ENCODE measurements around the gene LPAR1.
A peak's percentile ranks its signal among the peaks of the same experiment; 100 is the strongest.

Gene LPAR1, protein sequence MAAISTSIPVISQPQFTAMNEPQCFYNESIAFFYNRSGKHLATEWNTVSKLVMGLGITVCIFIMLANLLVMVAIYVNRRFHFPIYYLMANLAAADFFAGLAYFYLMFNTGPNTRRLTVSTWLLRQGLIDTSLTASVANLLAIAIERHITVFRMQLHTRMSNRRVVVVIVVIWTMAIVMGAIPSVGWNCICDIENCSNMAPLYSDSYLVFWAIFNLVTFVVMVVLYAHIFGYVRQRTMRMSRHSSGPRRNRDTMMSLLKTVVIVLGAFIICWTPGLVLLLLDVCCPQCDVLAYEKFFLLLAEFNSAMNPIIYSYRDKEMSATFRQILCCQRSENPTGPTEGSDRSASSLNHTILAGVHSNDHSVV
- long read RNA-seq, result 0 reads

DNA sequence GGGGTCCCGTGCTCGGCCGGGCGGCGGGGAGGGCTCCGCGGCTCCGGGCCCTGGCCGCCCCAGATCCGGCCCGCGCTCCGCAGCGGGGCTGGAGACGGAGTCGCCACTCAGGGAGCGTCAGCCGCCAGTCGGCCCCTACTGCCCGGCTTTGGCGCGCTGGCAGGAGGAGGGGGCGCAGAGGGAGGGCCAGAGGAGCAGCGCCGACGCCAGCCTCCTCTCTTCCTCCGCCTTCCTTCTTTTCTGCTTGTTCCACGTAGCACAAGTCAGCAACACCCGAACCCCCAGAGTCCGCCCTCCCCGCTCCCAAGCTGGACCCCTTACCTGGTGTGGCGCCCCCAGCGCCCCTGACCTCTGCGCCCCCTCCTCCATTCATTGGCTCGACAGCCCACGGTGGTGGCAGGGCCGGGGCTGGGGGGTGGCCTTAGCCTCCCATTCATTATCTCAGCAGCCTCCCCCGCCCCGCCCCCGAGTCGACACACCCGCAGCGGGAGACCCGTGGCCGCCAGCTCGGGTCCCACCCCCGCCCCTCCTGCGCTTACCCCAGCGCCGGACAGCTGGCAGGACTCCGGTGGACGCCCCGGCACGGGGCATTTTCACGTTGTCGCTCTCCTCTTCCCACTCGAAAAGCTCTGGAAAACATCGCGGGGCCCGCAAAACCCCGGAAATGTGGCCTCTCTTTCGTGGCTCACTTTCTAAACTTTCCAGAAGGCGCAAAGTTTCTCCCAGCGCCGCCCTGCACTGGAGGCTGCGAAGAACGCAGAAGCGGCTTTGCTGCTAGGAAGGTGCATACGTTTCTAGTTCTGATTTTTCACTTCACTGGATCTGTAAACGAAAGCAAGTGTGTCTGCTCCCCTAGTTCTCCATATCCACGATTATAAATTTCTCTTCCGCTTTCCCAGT is at the start of gene LPAR1:
Gene LPAR1 (minus strand): TSS at position 140 of the 900 bp plus-strand sequence. CDS start 66,353 bp downstream, outside the sequence.
- Histone ChIP-seq H3K27me3 (ENCODE audit: insufficient read depth, poor library complexity, severe bottlenecking) (peaks cover 20% of the 10 kb centered on the region), H3K27ac (replicated peaks) (no peak within 1 kb of the TSS), H3K4me3 (replicated peaks; ENCODE audit: insufficient read depth, low read length) (peak within 1 kb of the TSS; percentile 51)
- TF ChIP-seq, protein P1, sequence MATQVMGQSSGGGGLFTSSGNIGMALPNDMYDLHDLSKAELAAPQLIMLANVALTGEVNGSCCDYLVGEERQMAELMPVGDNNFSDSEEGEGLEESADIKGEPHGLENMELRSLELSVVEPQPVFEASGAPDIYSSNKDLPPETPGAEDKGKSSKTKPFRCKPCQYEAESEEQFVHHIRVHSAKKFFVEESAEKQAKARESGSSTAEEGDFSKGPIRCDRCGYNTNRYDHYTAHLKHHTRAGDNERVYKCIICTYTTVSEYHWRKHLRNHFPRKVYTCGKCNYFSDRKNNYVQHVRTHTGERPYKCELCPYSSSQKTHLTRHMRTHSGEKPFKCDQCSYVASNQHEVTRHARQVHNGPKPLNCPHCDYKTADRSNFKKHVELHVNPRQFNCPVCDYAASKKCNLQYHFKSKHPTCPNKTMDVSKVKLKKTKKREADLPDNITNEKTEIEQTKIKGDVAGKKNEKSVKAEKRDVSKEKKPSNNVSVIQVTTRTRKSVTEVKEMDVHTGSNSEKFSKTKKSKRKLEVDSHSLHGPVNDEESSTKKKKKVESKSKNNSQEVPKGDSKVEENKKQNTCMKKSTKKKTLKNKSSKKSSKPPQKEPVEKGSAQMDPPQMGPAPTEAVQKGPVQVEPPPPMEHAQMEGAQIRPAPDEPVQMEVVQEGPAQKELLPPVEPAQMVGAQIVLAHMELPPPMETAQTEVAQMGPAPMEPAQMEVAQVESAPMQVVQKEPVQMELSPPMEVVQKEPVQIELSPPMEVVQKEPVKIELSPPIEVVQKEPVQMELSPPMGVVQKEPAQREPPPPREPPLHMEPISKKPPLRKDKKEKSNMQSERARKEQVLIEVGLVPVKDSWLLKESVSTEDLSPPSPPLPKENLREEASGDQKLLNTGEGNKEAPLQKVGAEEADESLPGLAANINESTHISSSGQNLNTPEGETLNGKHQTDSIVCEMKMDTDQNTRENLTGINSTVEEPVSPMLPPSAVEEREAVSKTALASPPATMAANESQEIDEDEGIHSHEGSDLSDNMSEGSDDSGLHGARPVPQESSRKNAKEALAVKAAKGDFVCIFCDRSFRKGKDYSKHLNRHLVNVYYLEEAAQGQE (IDR thresholded peaks at IDR 0.05; ENCODE audit: insufficient replicate concordance, low read depth), result no peak
- TF ChIP-seq SPI1 (IDR thresholded peaks at IDR 0.05; ENCODE audit: borderline replicate concordance, low read depth) (no peak), POLR2AphosphoS5 (IDR thresholded peaks at IDR 0.05; ENCODE audit: low read depth) (no peak), GABPA (IDR thresholded peaks at IDR 0.05; ENCODE audit: low read depth) (no peak)
- no peak for DNase-seq (ENCODE audit: low read depth in 1 of 2, low spot score in 1 of 2)

DNA sequence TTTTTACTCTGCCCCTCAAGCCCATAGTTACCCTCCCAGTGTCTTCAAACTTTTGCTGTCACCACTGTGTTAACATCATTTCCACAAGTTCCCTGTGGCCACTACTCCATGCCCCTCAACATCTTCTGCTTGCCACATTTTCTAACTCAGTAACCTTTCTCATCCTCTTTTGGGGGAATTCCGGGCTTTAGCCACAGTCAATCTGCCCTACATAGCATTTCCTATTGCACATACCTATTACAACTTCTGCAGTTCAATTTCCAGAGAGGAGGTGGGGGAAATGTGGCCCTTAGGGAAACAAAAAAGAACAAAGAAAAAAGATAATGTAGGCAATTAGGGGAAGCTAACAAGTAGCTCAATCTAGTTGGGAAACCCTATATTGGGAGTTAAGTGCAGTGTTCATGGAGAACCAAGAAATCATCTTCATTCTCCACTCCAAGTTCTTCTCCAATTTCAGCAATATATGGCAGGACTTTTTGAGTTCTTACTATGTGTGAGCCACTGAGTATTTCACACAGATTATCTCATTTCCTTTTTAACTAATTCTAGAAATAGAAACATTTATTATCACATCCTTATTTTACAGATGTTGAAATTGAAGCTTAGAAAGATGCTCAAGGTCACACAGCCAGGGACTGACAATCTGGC is 40.2 kb upstream of the LPAR1 start:
- no peaks in the 10 kb centered on the region for H3K27me3 ChIP-seq (ENCODE audit: insufficient read depth, poor library complexity, severe bottlenecking)
- DNase-seq (ENCODE audit: low read depth in 1 of 2, low spot score in 1 of 2), result peak in 1 of 2 experiments; percentile 17
- TF ChIP-seq GABPA (IDR thresholded peaks at IDR 0.05; ENCODE audit: low read depth) (no peak), POLR2AphosphoS5 (IDR thresholded peaks at IDR 0.05; ENCODE audit: low read depth) (no peak), SPI1 (IDR thresholded peaks at IDR 0.05; ENCODE audit: borderline replicate concordance, low read depth) (no peak)
- TF ChIP-seq, protein P2, sequence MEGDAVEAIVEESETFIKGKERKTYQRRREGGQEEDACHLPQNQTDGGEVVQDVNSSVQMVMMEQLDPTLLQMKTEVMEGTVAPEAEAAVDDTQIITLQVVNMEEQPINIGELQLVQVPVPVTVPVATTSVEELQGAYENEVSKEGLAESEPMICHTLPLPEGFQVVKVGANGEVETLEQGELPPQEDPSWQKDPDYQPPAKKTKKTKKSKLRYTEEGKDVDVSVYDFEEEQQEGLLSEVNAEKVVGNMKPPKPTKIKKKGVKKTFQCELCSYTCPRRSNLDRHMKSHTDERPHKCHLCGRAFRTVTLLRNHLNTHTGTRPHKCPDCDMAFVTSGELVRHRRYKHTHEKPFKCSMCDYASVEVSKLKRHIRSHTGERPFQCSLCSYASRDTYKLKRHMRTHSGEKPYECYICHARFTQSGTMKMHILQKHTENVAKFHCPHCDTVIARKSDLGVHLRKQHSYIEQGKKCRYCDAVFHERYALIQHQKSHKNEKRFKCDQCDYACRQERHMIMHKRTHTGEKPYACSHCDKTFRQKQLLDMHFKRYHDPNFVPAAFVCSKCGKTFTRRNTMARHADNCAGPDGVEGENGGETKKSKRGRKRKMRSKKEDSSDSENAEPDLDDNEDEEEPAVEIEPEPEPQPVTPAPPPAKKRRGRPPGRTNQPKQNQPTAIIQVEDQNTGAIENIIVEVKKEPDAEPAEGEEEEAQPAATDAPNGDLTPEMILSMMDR (IDR thresholded peaks at IDR 0.05; ENCODE audit: insufficient read depth, low read length), result no peak
- TF ChIP-seq, protein P1 (IDR thresholded peaks at IDR 0.05; ENCODE audit: insufficient replicate concordance, low read depth), result no peak
- H3K27ac ChIP-seq (replicated peaks), result no peak overlapping the region
- H3K4me3 ChIP-seq (replicated peaks; ENCODE audit: insufficient read depth, low read length), result no peak overlapping the region

DNA sequence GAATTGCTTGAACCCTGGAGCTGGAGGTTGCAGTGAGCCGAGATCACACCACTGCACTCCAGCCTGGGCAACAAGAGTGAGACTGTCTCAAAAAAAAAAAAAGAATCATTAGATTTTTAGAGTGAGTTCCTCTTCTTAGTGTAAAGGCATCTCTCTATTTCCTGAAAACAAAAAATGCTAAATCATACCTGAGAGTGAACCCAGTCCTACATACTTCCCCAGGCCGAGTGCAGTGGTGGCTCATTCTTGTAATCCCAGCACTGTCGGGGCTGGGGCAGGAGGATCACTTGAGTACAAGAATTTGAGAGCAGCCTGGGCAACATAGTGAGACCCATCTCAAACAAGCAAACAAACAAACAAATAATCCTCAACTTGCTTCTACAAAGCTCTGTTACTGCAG is 38.2 kb upstream of the LPAR1 start:
- Histone ChIP-seq H3K27me3 (ENCODE audit: insufficient read depth, poor library complexity, severe bottlenecking) (no peaks in the 10 kb centered on the region), H3K27ac (replicated peaks) (peak overlapping the region; percentile 28), H3K4me3 (replicated peaks; ENCODE audit: insufficient read depth, low read length) (no peak overlapping the region)
- peak in 1 of 2 experiments; percentile 36 for DNase-seq (ENCODE audit: low read depth in 1 of 2, low spot score in 1 of 2)
- TF ChIP-seq SPI1 (IDR thresholded peaks at IDR 0.05; ENCODE audit: borderline replicate concordance, low read depth) (peak; percentile 72), GABPA (IDR thresholded peaks at IDR 0.05; ENCODE audit: low read depth) (no peak)
- TF ChIP-seq, protein P2 (IDR thresholded peaks at IDR 0.05; ENCODE audit: insufficient read depth, low read length), result no peak
